Inferior parietal cortex (tissue), 1 donor: ENCODE measurements around the gene WNT8B.

Experiments used
- DNase-seq: peaks from one replicate; pipeline ENCODE4 v3.0.0-alpha.2; 2016; ENCODE audit errors: extremely low spot score

The WNT8B gene

DNA sequence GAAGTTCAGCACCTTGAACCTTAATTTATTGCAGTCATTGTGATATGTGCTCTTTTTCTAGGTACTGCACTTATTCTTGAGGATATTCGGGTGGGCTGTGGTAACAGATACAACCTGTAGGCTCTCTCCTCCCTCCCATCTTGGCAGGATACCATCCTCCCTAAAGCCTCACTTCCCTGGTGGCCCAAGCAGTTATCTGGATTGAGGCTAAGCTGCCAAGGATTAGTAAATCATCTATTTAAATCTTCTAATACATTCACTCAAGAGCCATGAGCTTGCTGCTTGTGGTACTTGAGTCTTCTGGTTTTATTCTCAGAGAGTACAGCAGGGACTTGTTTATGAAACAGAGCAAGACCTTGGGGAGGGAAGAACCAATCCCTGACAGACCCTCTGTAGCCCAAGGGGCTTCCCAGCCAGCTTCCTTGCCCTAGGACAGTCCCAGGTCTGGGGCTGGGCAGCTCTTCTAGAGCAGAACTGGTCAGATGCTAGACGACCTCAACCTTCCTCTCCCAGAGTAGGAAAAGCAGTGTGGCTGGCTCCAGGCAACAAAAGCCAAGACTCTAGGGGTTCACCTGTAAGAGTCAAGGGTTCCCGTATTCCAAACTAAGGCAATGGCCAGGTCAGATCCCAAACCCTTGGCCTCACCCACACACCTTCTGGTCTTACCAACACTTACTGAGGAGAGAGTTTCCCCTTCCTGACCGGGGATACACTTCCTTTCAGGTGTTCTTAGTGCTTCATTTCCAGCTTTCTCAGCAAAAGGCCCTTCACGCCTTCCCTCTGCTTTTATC lies 21.3 kb downstream of the WNT8B start:
- no peak for DNase-seq

GRCh38 chr10:100485366-100485765 lies 22.6 kb downstream of the WNT8B start:
- DNase-seq, result no peak

GRCh38 chr10:100485801-100486495 lies 23.1 kb downstream of the WNT8B start:
- no peak for DNase-seq

DNA sequence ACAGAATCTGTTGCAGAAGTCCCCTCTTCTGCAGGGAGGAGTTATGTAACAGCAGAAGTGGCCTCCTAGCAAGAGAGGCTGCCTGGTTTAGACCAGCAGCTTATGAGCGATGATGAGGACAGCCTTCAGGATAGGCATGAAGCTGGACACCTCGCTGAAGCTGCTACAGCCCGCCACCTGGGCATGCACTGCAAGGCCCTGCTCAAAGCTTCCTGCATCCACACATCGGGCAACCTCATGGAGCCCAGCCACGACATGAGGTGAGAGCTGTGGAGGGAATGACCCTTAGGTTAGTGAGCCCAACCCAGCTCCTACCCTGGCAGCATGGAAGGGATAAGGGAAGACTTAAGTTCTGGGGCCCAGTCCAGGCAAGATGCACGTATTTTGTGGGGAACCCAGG lies 24.7 kb downstream of the WNT8B start:
- DNase-seq, result no peak

- DNase-seq, result no peak
Observed at GRCh38 chr10:100489396-100489795, 26.6 kb downstream of the WNT8B start.

GRCh38 chr10:100490531-100490930 lies 27.7 kb downstream of the WNT8B start:
- DNase-seq, result no peak

DNA sequence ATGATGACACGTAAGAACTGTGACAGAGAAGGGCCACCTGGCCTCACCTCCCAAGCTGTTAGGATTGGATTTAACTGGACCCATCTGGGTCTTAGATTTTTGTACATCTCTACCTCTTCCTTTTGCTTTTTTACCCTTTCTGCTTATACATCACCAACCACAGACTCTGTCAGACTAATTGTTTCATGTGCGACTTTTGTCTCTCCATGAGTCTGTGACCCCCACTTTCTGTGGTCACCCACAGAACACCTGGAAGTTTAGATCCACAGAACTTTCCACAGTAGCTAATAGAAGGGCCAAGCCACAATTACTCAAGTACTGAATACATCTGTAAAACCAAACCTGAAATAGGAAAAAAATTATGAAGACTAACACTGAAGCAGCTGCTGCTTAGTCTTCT lies 33.8 kb downstream of the WNT8B start:
- no peak for DNase-seq

DNA sequence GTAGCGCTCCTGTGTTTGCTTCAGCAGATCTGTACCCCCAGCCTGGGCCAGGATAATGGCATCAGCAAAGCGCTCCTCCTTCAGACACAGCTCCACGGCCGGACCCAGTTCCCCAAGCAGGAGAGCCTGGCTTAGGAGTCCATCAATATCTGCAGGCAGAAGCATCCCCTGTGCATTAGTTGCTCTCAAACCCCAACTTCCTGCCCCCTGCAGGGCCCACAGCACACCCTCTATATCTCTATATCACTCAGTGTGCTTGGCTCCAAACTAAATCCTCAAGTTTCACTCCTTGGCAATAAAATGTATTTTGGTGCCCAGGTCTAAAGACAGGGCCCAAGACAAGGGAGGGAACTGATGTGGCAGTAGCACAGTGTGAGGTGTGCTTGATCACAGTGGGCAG lies 35.2 kb downstream of the WNT8B start:
- DNase-seq, result no peak

GRCh38 chr10:100501423-100501822 lies 38.6 kb downstream of the WNT8B start:
- DNase-seq, result no peak

GRCh38 chr10:100502926-100503494 lies 40.2 kb downstream of the WNT8B start:
- no peak for DNase-seq

DNA sequence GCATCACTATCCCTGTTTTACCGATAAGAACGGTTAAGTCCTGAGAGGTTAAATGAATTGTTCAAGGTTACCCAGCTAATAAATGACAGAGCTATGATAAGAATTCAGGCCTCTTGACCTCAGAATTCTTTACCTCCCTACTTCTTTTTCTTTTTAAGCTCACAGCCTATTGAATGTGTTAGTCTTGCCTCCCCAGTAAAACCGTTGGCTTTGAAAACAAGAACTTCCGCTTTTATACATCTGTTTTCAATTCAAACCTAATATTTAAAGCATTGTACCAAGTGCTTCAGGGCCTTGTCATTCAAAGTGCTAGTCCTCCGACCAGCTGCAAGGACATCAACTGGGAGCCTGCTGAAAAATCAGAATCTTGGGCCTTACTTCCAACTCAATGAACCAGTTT lies 41.3 kb downstream of the WNT8B start:
- no peak for DNase-seq

DNA sequence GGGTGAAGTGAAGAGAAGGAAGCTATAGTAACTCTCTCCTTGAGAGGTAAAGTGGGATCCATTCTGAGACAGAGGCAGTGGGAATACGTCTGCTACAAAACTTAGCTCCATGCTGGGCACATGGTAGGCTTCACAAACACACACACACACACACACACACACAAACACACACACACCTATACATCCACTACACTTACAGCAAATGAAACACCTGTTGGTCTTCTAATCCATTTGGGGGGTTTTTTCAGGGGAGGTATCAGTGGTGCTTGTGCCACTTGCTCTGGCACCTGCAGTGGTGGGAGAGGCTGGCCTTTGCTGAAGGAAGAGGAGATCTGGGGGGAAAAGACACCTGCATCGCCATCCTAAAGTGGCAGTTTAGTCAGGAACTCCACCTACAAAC lies 42.4 kb downstream of the WNT8B start:
- no peak for DNase-seq

DNA sequence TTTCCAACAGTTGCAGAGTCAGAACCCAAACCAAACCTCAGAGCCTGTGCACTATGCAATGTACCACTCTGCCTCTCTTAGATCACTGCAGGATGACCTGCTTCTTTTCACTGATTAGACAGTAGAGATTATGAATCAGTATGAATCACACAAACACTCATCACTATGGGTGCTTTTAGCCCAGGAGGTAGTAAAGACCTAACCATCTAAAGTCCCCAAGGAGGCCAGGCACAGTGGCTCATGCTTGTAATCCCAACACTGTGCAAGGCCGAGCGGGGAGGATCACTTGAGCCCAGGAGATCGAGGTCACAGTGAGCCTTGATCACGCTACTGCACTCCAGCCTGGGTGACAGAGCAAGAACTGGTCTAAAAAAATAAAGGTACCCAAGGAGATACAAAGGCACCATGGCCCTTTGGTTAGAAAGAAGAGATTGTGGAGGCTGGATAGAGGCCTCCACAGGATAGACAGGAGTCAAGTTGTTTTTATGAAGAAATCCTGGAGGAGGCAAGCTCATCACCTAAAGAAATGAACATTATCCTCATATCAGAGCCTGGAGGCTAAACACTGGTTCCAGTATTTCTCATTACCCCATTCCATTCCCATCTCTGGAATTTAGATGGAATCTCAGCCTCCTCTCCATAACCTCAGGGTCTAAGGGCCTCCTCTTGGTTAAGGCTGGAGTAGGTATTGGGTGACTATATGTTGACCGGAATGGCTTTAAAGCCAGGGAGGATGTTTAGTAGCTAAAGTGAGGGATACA lies 44.0 kb downstream of the WNT8B start:
- DNase-seq, result no peak

GRCh38 chr10:100507357-100507732 lies 44.5 kb downstream of the WNT8B start:
- DNase-seq, result no peak

- no peak for DNase-seq
Observed at GRCh38 chr10:100508266-100508665, 45.5 kb downstream of the WNT8B start.

DNA sequence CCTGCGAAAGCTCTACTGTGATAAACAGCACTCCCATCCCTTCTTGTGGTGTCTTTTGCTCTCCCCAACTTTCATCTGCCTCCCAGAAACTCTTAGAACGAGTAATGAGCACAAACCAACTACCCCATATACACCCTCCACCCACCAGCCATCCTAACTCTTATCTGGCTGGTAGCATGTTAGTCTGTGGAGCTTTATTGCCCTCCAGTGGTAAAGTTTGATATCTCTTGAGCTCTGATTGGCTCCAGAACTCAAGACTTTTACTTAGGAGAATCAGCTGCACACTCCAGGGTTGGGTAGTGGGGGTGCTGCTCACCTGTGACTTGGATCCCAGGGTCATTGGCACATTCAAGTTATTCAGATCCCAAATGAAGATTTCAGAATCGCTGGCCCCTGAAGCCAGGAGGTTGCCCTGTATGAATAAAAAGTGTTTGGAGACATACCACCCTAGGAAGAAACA lies 45.9 kb downstream of the WNT8B start:
- DNase-seq, result no peak

DNA sequence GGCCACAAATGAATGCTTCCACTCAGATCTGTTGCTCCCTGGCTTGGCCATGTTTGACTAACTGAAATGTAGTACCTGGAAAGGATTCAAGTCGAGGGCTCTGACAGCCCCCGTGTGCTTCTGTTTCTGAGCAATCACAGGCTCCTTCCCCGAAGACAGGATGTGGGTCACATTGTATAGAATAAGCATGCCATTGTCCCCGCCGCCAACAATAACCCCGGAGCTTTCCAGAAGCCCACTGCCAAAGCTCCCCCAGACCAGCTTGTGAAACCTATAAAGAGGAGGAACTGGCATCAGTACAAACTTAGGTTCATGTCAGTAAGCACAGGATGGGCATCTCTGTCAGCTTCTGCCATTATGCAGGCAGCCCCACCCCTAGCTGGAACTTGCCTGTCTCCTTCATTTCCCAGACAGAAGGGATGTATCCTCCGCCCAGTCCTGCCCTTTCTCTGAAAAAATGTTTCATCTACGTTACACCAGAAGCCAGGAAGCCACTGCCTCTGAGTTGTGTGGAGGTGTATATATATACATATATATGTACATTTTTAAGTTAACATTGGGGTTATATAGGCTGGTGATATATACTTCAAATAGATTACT lies 46.5 kb downstream of the WNT8B start:
- no peak for DNase-seq

DNA sequence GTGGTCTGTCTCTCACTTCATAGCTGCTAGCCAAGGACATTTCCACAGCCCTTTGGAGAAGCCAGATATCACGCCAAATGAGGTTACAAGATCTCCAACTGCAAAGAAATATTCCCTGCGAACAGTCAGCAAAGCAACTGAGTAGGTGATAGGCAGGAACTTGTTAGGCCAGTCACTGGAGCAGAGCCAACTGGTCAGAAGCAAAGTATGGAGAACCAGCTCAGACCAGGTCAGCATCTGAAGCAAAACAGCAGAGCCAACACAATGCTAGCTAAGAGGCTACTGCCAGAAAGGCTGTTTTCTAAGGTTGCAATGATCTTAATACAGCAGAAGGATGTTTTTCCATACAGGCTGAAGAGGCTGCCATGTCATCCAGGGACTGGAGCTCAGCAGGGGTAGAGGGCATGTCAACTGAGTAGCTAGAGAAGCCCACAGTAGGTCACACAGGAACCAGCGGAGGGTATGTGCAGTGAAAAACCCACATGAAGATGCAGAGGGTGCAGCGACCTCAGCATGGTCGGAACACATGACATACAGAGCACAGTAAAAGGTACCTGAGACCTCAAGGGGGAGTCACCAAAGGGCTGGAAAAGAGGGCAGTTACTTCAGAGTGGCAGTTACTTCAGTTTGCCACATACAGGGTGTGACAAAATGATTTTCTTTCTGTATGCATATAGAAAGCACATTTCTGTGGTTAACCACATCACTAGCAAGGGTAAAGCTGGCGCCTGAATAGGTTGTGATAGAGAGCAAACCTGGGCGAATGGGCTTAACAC lies 47.9 kb downstream of the WNT8B start:
- DNase-seq, result no peak

- no peak for DNase-seq
Observed at GRCh38 chr10:100515612-100516011, 52.8 kb downstream of the WNT8B start.

DNA sequence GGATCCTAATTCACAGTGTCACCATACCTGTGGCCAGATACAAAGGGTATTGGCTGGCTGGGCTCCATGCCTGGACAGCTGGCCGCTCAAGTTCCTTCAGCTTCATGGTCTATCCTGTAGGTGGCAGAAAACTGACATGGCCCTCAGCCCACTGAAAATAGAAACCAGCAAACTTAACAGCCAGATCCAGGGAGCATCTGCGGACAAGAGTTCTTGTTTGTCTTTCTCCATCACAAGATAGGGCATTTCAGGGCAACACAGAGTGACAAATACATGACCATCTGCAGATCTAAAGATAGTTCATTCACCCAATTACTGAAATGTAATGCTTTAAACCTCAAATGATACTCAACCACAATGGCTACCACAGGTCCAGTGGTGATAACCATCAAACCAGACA lies 54.0 kb downstream of the WNT8B start:
- DNase-seq, result no peak

DNA sequence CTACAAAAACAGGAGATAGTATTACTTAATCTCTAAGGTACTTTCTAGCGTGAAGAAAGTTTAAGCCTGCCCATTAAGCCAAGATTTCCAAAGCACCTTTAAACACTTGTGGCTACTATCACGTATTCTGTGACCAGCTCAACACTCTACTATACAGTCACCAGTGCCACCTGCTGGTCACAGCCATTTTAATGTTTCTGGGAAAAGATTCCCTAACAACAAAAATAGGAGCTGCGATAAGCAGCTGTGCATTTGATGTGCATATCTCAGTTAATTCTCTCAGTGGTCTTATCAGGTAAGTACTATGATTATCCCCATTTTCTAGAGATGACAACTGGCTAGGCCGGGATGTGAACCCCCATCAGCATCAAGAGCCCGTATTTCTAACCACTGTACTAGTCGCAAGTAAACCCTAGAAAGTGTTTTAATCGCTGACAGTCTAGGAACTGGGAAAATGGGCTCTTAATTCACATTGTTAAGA lies 56.0 kb downstream of the WNT8B start:
- peak; percentile 89 for DNase-seq
